Peyer's patch (tissue), 4 donors: ENCODE measurements around the gene FMOD. TPM values are rescaled to one million over a fixed set of nuclear protein-coding genes. Genes with fewer than 3 reads are reported as not detected.
"Not testable (repeated sequence)": the region's sequence is repeated elsewhere in the genome, so short reads cannot be mapped to it uniquely, and the experiment has no call there.

Experiments used
- DNase-seq, 3 donors: peaks; one replicate each; pipeline ENCODE4 v3.0.0-alpha.2; 2017 to 2019
- H3K27ac ChIP-seq, 4 donors: fragments of 200-600 bp; sonication (generic); one replicate each; pipeline ENCODE4 v1.5.1; 2016 to 2019
- H3K27me3 ChIP-seq, 2 donors: fragments of 200-600 bp; sonication (generic); one replicate each; pipeline ENCODE4 v1.5.1; 2019
- H3K36me3 ChIP-seq, 3 donors: fragments of 200-600 bp; sonication (generic); one replicate each; pipeline ENCODE4 v1.5.1; 2016 to 2019
- H3K4me1 ChIP-seq, 4 donors: fragments of 200-600 bp; sonication (generic); one replicate each; pipeline ENCODE4 v1.5.1; 2016 to 2019
- H3K4me3 ChIP-seq, 4 donors: fragments of 200-600 bp; sonication (generic); 1 replicate in 3 of 4; 2 replicates in 1 of 4; pipeline ENCODE4 v1.5.1; 2016 to 2019; ENCODE audit warnings: mild to moderate bottlenecking in 1 of 4
- H3K9me3 ChIP-seq, 4 donors: fragments of 200-600 bp; sonication (generic); one replicate each; pipeline ENCODE4 v1.5.1; 2016 to 2019; ENCODE audit warnings: mild to moderate bottlenecking in 1 of 4
- CTCF ChIP-seq, 6 experiments: fragments of 450-650 bp in 4 of 6; fragments of 200-600 bp in 2 of 6; sonication (generic) in 1 of 6; IDR thresholded peaks; one replicate each; pipeline ENCODE4 v1.5.1; 2017 to 2019; ENCODE audit warnings: antibody characterized with exemption in 6 of 6, mild to moderate bottlenecking in 3 of 6, moderate library complexity in 1 of 6
- POLR2A ChIP-seq, 2 donors: fragments of 450-650 bp; IDR thresholded peaks; one replicate each; pipeline ENCODE4 v1.5.1; 2017; ENCODE audit warnings: antibody characterized with exemption in 2 of 2, mild to moderate bottlenecking in 2 of 2, moderate library complexity in 2 of 2
- total RNA-seq, 4 donors: library from RNA; depleted of rRNA; stranded (reverse); fragments of >200 nt; gene quantifications; one replicate each; pipeline ENCODE4 v1.1.0, GENCODE V29; 2016

Gene FMOD
- total RNA-seq, 4 donors from 2014 or later: 10.5 to 33.8 (median 12.2) TPM

DNA sequence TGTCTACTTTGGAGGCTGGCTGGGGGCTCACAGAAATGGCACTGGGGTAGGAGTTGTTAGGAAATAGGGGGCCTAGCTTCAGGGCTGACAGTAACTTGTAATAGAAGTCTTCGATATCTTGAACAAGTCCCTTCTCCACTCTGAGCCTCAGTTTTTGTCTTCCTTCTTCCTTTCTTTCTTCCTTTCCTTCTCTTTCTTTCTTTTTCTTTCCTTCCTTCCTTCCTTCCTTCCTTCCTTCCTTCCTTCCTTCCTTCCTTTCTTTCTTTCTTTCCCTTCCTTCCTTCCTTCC is 32.7 kb downstream of the FMOD start:
- Histone ChIP-seq H3K27me3 (no peaks in the 10 kb centered on the region), H3K9me3 (no peaks in the 10 kb centered on the region), H3K36me3 (no peaks in the 10 kb centered on the region), H3K4me1 (peaks cover 17 to 48% (median 26%) of the 10 kb centered on the region in 4 donors), H3K27ac (peak overlapping the region in 1 of 4 donors; percentile 18), H3K4me3 (no peak overlapping the region)
- no peak for DNase-seq
- no peak for TF ChIP-seq POLR2A (IDR thresholded peaks at IDR 0.05)
- no peak for TF ChIP-seq CTCF (IDR thresholded peaks at IDR 0.05)

- Histone ChIP-seq H3K27me3 (no peaks in the 10 kb centered on the region), H3K36me3 (no peaks in the 10 kb centered on the region), H3K4me1 (peaks cover 16 to 42% (median 24%) of the 10 kb centered on the region in 4 donors), H3K4me3 (no peak overlapping the region), H3K9me3 (no peaks in the 10 kb centered on the region), H3K27ac (peak overlapping the region in 3 of 4 donors; percentile 18 to 72 (median 44))
- no peak for DNase-seq
- TF ChIP-seq CTCF (IDR thresholded peaks at IDR 0.05): no peak
- no peak for TF ChIP-seq POLR2A (IDR thresholded peaks at IDR 0.05)
Observed at GRCh38 chr1:203317429-203318228, 33.3 kb downstream of the FMOD start.

DNA sequence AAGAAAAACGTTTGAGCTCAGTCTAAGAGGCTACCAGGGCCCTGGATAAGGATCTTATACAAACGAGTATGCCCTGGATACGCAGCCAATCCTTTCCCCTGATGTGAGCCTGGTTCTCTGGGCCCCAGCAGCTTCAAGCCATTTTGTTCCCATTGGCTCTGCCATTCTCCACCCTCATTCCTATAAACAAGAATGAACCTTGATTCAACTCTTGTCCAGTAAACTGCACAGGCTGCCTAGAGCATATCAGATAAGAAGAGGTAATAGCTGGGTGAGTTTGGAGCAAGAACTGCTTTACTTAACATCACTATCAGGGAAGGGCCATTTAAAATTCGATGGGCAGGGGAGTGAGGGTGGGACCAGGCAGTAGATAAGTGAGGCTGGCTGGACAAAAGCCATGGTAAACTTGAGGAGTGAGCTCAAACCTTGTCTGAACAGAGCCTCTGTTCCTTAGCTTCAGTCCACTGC is 34.3 kb downstream of the FMOD start:
- peaks cover 8 to 33% (median 19%) of the 10 kb centered on the region in 4 donors for H3K4me1 ChIP-seq
- H3K4me3 ChIP-seq: no peak overlapping the region

GRCh38 chr1:203314025-203314759 is 36.7 kb downstream of the FMOD start:
- not testable (repeated sequence) for H3K9me3 ChIP-seq, H3K4me3 ChIP-seq, H3K36me3 ChIP-seq, H3K27ac ChIP-seq, H3K27me3 ChIP-seq, DNase-seq
- H3K4me1 ChIP-seq: peaks cover under 1 to 30% (median 12%) of the 10 kb centered on the region in 4 donors

More for the DNA sequence above, 34.3 kb downstream of the FMOD start:
- Histone ChIP-seq H3K9me3 (no peaks in the 10 kb centered on the region), H3K36me3 (peaks cover 0 to 4% (median 0%) of the 10 kb centered on the region in 3 donors), H3K27ac (peak overlapping the region; percentile 25 to 72 (median 50)), H3K27me3 (no peaks in the 10 kb centered on the region)
- peak in 1 of 3 donors; percentile 62 for DNase-seq
- TF ChIP-seq CTCF (IDR thresholded peaks at IDR 0.05) (no peak), POLR2A (IDR thresholded peaks at IDR 0.05) (peak in 1 of 2 donors; percentile 44)

- peak overlapping the region in 1 of 4 donors; percentile 62 for H3K27ac ChIP-seq
- no peaks in the 10 kb centered on the region for H3K27me3 ChIP-seq
- no peaks in the 10 kb centered on the region for H3K9me3 ChIP-seq
- peaks cover 0 to 34% (median 0%) of the 10 kb centered on the region in 3 donors for H3K36me3 ChIP-seq
- TF ChIP-seq POLR2A (IDR thresholded peaks at IDR 0.05) (no peak), CTCF (IDR thresholded peaks at IDR 0.05) (no peak)
- peak in 1 of 3 donors; percentile 45 for DNase-seq
- peaks cover 0 to 42% (median 11%) of the 10 kb centered on the region in 4 donors for H3K4me1 ChIP-seq
- H3K4me3 ChIP-seq: no peak overlapping the region
Observed at GRCh38 chr1:203311368-203312301, 39.3 kb downstream of the FMOD start.
